Hepatocyte (in vitro differentiated cells): Measurements from ENCODE around the gene RRAGA.

ENCODE experiments used
- EZH2 ChIP-seq: fragments of 200-600 bp; sonication (generic); IDR thresholded peaks from 2 replicates; pipeline ENCODE4 v1.6.1; 2016; ENCODE audit warnings: antibody characterized with exemption, mild to moderate bottlenecking, borderline replicate concordance
- TF ChIP-seq, protein P1 (sequence below): fragments of 200-600 bp; sonication (generic); IDR thresholded peaks from 2 replicates; pipeline ENCODE4 v1.5.1; 2016; ENCODE audit warnings: antibody characterized with exemption, mild to moderate bottlenecking; ENCODE audit not compliant: poor library complexity

DNA sequence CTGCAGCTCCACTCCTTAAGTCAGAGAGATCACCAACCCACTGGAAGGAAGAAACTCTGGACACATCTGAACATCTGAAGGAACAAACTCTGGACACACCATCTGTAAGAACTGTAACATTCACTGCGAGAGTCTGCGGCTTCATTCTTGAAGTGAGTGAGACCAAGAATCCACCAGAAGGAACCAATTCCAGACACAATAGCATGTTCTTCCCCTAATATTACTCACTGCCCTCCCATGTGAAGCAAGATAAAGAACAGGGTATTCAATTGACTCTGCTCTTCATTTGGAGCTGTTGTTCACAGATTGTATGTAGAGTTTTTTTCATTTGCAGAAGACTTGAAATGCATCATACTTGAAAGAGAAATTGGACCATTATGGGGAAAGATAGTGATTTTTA is 27.0 kb upstream of the RRAGA start:
- TF ChIP-seq EZH2 = no peak
- TF ChIP-seq, protein P1, sequence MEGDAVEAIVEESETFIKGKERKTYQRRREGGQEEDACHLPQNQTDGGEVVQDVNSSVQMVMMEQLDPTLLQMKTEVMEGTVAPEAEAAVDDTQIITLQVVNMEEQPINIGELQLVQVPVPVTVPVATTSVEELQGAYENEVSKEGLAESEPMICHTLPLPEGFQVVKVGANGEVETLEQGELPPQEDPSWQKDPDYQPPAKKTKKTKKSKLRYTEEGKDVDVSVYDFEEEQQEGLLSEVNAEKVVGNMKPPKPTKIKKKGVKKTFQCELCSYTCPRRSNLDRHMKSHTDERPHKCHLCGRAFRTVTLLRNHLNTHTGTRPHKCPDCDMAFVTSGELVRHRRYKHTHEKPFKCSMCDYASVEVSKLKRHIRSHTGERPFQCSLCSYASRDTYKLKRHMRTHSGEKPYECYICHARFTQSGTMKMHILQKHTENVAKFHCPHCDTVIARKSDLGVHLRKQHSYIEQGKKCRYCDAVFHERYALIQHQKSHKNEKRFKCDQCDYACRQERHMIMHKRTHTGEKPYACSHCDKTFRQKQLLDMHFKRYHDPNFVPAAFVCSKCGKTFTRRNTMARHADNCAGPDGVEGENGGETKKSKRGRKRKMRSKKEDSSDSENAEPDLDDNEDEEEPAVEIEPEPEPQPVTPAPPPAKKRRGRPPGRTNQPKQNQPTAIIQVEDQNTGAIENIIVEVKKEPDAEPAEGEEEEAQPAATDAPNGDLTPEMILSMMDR = no peak
